Activated CD4-positive, alpha-beta T cell treated with anti-CD3 and anti-CD28 coated beads, Interleukin-2, amount 50 U/mL, for 24 hours (primary cell): Measurements from ENCODE around the gene HHAT.
"Not testable (repeated sequence)": the region's sequence is repeated elsewhere in the genome, so short reads cannot be mapped to it uniquely, and the experiment has no call there.

Experiments
- DNase-seq, 2 donors: peaks; one replicate each; pipeline ENCODE4 v3.0.0-alpha.2; 2020; ENCODE audit warnings: low read depth in 1 of 2, low spot score in 1 of 2

Gene HHAT

GRCh38 chr1:210313921-210314320 lies 14.8 kb upstream of the HHAT start:
- DNase-seq: no peak

- no peak for DNase-seq
Observed at GRCh38 chr1:210315529-210315928, 13.2 kb upstream of the HHAT start.

GRCh38 chr1:210321131-210321530 lies 7.6 kb upstream of the HHAT start:
- DNase-seq: no peak

DNA sequence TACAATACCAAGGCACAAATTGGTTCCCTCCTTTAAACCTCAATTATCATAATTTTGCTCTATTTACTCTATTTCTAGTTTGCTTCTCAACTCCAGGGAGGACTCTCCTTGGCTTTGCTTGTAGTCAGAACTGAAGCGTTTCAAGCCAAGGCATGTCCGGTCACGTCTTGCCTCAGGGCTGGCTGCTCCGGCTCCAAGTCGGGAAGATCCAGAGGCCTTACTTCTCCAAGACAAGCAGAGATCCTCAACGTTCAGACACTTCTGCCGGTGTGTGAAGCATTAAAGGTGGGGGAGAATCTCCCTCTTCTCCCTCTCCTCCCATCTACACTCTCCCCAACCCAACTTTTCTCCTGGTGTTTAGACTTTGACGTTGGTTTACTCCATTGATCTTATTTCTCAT lies 7.2 kb upstream of the HHAT start:
- DNase-seq: no peak

- no peak for DNase-seq
Observed at GRCh38 chr1:210323957-210324356, 4.7 kb upstream of the HHAT start.

DNA sequence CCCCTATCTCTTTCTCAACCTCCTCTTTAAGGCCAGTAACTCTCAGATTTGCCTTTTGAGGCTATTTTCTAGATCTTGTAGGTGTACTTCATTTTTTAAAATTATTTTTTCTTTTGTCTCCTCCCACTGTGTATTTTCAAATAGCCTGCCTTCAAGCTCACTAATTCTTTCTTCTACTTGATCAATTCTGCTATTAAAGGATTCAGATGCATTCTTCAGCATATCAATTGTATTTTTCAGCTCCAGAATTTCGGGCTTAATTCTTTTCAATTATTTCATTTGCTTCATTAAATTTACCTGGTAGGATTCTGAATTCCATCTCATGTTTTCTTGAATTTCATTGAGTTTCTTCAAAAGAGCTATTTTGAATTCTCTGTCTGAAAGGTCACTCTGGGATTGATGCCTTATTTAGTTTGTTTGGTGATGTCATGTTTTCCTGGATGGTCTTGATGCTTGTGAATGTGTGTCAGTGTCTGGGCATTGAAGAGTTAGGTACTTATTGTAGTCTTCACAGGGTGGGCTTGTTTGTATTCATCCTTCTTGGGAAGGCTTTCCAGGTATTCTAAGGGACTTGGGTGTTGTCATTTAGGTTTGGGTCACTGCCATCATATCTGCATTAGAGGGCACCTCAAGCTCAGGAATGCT lies 3.6 kb upstream of the HHAT start:
- no peak for DNase-seq

DNA sequence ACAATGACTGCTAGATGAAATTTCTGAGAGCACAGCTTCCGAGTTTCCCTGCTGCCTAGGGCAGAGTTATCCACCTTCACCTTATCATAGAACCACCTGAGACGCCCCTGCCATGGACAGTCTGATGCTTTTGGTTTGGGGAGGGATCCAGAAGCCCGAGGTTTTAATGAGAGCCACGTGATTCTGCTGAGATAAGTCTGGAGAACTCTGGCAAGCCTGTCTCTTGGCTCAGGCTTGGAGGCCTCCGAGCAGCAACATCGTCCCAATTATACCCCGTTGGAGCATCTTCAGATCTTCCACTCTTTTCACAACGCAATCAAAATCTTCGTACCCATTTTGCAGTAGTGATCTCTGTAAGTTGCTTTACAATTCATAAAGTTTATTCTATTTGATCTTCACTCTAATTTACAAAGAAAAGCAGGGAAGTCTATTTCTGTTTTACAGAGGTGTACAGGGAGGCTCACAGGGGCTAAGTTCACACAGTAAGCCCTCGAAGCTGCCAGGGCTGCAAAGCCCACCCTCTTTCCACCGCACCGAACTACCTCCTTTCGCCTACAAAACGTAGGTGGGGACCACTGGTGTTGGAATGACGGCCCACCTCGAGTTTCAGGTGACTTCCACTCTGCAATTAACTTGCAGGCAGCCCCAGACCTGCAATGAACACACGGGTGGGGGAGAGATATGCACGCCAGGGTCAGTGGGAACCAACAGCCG lies 513 bp upstream of the HHAT start:
- DNase-seq: no peak

GRCh38 chr1:210330279-210330866 lies 1.7 kb downstream of the HHAT start:
- no peak for DNase-seq

GRCh38 chr1:210332233-210332632 lies 3.5 kb downstream of the HHAT start:
- no peak for DNase-seq

DNA sequence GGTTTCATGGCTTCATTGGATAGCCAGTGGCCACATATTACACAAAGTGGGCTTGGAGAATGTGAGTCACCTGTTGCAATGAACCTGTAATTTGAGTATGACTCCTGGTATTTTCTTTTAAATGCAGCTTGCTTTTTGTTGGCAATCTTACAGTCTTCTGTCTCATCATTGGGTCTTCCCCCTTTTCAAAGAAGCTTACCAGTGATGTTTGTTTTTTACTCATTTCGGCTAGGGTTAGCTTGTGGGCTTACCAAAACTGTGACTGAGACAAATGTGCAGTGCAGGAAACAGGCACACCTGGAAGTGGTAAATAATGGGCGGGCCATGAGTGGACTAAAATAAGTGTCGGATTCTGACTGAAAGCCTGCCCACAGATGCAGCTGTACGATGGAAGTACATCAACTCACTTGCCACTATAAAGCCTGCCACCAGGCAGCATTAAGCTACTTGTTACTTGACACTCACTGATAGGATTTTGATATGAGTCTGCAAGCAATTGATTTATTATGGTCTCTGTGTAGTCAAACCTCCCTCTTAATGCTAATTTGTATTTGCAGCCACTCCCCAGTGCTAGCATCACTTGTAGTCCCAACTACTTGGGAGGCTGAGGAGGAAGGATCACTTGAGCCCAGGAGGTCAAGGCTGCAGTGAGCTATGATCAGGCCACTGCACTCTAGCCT lies 4.2 kb downstream of the HHAT start:
- peak in 1 of 2 donors; percentile 35 for DNase-seq

GRCh38 chr1:210335001-210335400 lies 6.3 kb downstream of the HHAT start:
- no peak for DNase-seq

DNA sequence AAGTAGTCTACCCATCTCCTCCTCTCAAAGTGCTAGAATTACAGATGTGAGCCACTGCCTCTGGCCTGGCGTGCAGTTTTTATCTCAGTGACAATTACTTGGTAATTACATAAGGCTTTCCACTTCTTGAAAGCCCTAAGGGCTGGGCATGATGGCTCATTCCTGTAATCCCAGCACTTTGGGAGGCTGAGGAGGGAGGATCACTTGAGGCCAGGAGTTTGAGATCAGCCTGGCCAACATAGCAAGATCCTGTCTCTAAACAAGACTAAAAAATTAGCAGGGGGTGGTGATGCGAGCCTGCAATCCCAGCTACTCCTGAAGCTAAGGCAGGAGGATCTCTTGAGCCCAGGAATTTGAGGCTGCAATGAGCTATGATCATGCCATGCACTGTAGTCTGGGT lies 7.7 kb downstream of the HHAT start:
- DNase-seq: no peak

DNA sequence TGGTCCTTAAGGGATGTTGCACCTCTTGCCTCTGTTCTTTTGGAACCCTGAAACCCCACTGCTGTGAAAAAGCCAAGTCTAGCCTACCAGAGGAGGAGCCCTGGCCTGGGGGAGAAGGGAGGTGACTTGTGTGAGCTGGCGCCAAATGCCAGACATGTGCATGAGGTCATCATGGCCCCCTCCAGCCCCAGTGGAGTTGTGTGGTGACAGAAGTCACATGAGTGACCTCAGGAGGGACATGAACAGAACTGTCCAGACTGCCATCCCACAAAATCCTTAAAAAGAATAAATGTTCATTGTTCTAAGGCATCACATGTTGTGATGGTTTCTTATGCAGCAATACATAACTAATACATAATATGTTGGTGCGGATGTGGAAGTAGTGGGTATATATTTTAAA lies 10.8 kb downstream of the HHAT start:
- DNase-seq: no peak

DNA sequence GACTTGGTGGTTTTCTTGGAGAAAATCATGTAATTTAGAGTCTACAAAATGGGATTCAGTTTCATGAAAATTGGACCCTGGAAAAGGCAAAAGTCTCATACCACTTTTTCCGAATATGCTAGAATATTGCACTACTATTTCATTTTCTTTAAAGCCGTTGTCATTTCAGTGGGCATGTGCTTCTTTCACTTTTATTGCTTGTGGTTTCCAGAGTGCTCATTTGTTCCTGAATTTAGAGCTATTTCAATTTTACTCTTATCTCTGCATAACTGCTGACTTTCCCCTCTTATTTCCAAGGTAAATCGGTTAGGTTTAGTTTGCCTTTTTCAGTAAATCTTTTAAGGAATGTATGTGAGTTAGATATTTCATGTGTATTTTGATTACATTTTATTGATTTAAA lies 11.6 kb downstream of the HHAT start:
- DNase-seq: no peak

DNA sequence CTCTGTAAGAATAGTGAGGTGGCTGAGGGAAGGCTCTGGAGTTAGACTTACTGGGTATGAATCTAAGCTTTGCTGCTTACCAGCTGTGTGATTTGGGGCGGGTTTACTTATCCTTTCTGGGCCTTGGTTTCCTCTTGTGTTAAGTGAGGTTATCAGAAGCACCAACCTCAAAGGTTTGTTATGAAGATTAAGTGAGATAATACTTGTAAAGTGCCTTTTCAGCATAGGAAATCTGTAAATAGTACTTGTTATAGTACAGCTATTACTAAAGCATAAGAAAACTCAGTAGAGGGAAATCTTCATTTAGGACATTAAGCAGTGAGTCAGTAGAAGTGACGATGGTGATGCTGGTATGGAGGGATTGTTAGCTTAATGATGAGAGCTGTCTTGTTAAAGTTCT lies 12.1 kb downstream of the HHAT start:
- DNase-seq: no peak

DNA sequence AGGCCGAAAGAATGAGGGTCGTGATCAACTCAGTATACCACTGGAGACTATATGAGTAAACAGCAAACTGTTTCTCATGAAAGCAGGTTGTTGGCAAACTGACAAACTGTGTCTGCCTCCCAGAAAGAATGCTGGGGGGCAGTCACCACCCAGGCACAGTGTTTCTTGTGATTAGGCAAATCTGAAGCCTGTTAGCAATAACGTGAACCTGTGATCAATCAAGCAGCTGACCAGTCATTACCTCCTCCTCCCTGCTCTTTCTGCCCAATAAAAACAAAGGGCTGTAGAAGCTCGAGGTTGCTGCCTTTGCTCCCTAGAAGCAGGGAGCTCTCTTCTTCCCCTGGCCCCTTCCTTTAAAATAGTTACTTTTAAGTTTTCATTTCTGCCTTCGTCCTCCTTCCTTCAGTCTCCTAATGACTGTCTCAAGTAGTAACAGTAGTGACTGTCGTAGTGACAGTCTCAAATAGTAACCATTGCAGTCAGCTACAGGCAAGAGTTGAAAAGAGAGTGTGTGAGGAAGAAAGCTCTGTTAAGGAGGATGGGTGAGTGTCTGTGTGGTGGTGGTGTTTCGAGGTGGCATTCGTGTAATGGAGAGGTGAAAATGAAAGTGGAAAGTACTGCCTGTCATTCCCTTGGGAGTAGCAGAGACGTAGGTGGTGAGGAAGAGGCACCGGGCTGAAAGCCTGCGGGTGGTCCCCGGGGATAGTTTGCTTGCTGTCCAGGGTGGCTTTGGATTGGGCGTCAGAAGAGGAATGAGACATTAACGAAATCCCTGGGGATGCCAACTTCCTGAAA lies 14.5 kb downstream of the HHAT start:
- DNase-seq: no peak

GRCh38 chr1:210344706-210345105 lies 16.0 kb downstream of the HHAT start:
- no peak for DNase-seq

GRCh38 chr1:210347112-210347511 lies 18.4 kb downstream of the HHAT start:
- DNase-seq: no peak

DNA sequence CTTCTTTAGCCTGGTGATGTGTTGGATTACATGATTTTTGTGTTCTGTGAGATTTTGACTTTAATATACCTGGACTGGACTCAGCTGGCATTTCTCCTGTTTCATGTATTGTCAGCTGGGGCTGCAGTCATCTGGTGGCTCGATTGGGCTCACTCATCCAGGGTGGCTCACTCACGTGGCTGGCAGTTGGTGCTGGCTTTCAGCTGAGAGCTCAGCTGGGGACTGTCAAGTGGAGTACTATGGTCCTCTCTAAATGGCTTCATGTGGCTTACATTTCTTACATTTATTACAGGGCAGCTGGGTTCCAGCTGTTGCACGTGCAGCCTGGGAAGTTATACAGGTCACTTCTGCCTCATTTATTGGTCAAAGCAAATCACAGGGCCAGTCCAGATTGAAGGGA lies 22.8 kb downstream of the HHAT start:
- DNase-seq: no peak

GRCh38 chr1:210352575-210352974 lies 23.9 kb downstream of the HHAT start:
- DNase-seq: no peak

- DNase-seq: not testable (repeated sequence)
Observed at GRCh38 chr1:210354305-210354704, 25.6 kb downstream of the HHAT start.
